Activated T-helper 9 cell treated with anti-CD3 and anti-CD28 coated beads, Interleukin-2, amount 50 U/mL, for 16 hours (primary cell): ENCODE measurements around the gene SLC7A6.

ENCODE experiments used
- DNase-seq: peaks from one replicate; pipeline ENCODE4 v3.0.0-alpha.2; 2020; ENCODE audit warnings: low read depth

SLC7A6 gene

DNA sequence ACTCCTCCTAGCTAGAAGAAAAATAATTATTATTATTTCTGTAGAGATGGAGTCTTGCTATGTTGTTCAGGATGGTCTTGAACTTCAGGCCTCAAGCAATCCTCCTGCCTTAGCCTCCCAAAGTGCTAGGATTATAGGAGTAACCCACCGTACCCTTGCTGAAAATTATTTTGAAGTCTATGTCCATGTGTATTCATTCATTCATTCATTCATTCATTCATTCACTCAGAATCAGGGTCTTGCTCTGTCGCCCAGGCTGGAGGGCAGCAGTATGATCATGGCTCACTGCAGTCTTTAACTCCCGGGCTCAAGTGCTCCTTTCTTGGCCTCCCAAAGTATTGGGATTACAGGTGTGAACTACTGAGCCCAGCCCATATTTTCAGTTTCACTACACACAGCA lies 42.3 kb downstream of the SLC7A6 start:
- no peak for DNase-seq

DNA sequence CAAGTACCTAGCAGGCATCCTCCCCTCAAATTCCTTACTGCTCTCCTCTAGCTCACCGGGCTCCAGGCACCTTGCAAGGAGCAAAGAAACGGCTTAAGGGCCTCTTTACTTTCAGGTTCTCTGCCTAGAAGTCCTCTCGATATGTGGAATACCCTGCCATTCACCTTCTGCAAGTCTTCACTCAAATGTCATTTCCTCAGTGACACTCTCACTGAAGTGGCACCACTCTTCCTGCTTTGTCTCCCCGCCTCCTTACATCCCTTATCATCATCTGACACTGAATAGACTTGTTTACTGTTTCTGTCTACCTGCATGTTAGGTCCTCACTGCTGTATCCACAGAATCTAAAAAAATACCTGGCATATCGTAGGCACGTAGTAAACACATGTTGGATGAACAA lies 45.5 kb downstream of the SLC7A6 start:
- DNase-seq, result no peak

DNA sequence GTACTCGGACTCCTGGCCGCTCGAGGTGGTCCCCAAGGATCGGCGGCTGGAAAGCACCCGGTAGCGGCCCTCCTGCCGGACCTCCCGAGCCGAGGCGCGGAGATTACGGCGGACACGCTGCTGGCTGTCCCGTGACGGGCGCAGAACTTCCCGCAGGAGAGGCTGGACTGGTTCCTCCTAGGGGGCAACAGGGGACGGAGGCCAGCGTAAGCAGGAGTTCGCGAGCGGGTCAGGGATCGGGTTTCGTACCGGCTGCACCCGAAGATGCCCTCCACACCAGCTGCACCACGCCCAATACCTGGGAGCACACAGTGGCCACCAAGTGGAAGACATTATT lies 46.1 kb downstream of the SLC7A6 start:
- DNase-seq, result no peak

DNA sequence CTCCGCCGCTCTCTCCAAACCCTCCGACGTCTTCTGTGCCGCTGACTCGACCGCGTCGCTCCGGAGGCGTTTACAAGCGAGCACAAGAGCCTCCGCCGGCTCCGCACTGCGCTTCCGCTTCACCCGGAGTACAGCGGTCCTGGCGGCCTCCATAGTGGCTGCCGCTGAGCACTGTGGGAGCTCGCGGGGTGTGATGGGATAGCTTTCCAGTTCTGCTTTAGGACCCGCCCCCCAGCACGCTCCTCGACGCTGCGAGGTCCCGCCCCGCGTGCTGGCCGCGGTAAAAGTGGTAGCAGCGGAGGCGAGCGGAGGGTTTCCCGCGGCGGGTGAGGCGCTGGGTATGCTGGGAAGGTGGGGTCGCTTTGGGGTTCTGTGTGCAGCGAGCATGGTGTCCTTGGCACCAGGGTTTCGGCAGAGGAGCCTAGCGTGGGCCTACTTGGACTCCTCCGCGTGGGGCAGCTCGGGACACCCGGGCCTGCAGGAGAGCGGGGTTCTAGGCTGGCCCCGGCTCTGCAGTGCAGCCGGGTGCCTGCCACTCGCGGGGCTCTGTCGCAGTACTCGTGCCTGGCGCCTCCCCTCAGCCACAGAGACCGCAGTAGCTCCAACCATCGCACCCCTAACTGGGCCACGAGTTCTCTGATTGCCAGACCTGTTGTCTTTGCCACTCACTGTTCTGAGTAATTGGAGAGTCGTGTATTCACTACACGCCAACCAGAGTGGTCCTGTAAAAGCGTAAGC lies 46.6 kb downstream of the SLC7A6 start, which contains the start of the genes PRMT7 and SLC7A6OS:
Gene PRMT7 (plus strand): TSS at position 246 of the 738 bp plus-strand sequence. CDS start 4,961 bp downstream, outside the sequence.
Gene SLC7A6OS (minus strand): TSS at position 173 of the 738 bp plus-strand sequence. CDS start 20 bp downstream, at position 153.
- peak; percentile 90 for DNase-seq

DNA sequence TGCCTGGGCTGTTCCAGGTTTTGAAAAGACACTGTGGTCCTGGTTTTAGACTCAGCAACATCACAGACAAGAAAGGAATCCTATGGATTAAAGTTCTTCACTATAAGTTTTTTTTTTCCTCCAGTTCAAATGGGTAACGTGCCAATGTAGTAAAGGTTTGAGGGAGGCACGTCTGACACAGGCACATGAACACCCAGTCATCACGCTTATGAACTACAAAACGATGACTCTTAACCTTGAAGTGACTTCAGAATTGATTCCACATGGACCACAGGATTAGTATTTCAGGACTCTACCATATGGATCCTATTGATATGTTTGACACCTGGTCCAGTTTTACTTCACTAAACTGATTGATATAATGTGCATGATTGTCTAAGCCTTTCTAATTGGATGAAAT lies 48.8 kb downstream of the SLC7A6 start:
- DNase-seq, result no peak

DNA sequence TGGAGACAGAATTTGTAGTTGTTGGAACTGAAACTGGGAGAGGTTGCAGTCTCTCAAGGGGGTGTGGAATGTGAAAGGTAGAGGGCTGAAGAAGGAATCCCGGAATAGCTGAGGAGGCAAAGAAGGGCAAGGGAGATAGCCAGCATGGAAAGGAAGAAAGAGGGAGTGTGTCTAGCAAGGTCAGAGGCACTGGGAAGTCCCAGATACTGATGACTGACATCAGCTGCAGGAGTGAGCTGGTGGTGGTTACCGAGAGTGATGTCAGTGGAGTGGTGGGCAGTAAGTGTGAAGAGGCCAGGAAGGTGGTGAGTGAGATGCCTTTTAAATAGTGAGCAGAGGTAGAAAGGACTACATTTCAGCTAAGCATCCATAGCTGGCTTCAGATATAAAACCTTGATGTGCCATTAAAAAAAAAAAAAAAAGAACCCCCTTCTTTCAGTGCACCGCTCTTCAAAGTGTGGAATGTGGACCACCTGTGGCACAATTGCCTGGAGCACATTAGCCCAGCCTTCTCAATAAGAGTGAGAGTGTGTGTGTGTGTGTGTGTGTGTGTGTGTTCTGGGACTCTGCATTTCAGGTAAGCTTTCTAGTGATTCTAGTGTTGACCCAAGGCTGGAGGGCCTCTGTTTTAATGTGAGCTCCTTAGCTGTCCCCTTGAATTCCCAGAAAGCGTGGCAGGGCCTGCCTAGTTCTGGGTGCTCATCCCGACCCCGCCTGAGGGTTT lies 55.0 kb downstream of the SLC7A6 start:
- DNase-seq, result peak; percentile 17

DNA sequence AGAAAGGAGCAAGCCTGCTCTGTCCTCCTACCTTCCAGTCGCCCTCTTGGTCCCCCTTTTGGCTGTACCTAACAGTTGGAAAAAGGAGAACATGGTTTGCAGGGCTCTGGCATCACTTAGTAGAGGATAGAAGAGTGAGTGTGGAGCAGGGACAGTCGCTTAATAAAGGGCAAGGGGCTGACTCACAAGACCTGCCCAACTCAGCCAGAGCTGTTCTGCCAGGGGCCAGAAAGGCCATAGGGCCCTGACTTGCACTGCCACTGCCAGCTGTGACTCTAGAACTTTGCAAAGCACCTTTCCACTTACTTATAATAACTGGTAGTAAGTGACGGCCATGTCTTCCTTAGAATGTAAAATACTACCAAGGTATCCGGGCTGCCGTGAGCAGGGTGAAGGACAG lies 60.0 kb downstream of the SLC7A6 start:
- no peak for DNase-seq

DNA sequence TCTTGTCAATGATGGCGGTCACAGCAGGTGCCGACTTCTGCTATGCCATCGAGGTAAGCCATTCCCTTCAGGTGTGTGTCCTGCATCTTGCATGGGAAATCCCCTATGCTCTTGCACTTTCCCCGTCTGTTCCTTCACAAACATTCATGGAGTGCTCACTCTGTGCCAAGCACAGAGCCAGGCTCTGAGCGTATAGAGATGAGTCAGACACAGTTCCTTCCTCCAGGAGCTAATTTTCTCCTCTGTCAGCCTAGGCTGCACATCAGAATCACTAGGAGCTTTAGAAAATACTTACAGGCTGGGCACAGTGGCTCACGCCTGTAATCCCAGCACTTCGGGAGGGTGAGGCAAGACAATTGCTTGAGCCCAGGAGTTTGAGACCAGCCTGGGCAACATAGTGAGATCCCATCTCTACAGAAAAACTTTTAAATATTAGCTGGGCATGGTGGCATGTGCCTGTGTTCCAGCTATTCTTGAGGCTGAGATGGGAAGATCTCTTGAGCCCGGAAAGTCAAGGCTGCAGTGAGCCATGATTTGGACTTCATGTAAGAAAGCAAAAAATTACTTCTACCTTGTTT lies 60.5 kb downstream of the SLC7A6 start:
- no peak for DNase-seq

DNA sequence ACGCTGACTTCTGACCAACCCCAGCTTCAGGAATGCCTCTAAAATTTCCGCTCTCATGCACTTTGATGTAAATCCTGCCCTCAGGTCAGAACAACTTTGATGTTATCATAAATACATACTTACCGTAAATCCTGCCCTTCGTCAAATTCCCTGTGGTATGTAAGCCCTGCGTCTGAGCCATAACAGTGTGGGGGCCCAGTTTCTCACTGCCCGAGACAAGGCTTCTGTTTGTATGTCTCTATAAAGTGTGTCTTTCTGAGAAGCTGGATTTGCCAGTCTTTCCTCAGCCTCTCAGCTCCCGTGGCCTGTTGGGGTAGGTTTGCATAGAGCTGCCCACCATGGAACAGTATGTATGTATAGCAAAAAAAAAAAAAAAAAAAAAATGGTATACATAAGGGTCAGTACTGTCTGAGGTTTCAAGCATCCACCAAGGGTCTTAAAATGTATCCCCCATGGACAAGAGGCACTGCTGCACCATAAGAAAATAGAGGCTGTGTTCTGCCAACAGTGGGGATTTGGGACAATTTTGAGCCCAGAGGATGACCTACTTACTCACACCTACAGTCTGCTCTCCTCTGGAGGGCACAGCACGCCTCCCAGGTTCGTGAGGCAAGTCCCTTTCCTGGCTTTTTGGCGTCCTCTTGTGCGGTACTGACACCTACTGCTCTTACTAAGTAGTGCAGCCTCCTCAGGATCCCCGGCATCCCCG lies 64.0 kb downstream of the SLC7A6 start:
- DNase-seq, result peak; percentile 62

DNA sequence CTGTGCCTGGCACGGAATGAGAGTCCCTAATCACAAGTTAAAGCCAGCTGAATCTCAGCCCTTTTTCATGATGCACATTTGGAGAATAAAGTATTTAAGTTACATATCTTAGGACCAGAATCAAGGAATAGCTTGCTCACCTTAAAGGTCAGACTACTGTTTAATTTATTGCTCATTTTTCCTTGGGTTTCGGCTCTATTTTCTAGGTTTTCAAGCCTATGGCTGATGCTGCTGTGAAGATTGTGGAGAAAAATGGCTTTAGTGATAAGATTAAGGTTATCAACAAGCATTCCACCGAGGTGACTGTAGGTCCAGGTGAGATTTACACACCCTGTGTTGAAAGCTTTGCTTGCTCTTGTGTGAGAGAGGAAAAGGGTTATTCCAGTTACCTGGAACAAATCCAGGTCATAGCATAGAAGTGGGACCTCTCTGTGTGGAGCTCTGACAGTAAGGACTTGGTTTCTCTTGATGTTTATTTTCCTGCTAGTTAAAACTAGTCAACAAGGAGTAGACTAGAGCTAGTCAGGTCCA lies 64.6 kb downstream of the SLC7A6 start:
- no peak for DNase-seq

DNA sequence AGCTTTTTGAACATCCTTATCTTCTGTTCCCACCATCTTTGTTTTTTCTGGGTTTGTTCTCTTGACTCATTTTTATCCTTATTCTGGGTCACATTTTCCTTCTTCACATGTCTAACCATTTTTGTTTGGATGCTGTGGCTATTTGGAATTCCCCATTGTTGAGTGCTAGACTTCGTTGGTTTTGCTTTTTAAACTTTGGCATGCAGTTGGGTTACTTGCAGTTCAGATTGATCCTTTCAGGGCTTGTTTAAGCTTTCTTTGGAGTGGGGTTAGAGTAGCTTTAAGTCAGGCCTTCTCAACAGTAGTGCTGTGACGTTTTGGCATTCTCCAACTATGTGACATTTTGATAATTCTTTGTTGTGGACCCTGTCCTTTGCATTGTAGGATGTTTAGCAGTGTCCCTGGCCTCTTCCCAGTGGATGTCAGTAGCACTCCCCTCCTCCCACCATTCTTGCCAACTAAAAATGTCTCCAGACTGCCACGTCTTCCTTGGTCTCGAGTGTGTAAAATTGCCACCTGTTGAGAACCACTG lies 67.6 kb downstream of the SLC7A6 start:
- DNase-seq, result no peak

DNA sequence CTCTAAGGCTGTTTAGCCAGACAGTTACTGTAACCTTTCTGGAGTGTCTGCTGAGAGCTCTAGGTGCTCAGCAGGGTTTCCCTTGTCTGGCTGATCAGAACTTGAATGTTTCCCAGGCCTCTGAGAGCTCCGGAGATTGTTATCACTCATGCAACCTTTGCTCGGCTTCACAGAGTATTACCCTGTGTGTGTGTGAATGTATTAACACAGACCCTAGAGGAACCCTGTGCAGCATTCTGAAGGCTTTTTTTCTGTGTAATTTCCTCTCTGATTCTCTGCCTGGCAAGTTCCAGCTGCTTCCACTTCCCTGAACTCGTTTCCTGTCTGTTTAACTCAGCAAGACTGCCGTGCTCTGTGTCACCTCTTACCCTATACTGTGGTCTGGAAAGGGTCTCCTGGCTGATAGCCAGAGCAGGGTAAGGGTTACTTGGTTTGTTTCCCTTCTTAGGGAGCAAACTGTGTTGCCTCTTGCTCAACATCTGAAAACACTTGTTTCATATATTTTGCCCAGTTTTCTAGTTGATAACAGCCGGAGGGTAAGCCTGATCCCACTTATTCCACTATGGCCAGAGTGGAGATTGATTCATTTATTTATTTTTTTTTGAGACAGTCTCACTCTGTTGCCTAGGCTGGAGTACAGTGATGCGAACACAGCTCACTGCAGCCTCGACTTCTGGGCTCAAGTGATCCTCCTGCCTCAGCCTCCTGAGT lies 68.2 kb downstream of the SLC7A6 start:
- no peak for DNase-seq

DNA sequence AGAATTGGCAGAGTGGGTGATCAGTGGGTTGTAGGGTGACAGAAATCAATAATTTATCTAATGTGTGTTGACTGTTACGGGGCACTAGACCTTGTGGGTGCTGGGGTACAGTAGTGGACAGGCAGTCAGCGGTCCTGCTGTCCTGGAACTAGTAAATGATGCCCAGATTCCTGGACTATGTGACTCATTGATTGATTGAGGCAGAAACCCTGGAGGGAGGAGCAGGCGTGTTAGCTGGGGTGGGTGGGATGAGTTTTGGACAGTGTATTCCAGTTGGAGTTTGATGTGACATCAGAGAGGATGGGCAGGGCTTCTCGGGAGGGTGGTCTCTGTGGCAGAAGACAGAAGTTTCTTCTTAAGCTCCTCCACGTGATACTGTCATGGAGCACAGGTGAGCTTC lies 70.8 kb downstream of the SLC7A6 start:
- DNase-seq, result no peak

DNA sequence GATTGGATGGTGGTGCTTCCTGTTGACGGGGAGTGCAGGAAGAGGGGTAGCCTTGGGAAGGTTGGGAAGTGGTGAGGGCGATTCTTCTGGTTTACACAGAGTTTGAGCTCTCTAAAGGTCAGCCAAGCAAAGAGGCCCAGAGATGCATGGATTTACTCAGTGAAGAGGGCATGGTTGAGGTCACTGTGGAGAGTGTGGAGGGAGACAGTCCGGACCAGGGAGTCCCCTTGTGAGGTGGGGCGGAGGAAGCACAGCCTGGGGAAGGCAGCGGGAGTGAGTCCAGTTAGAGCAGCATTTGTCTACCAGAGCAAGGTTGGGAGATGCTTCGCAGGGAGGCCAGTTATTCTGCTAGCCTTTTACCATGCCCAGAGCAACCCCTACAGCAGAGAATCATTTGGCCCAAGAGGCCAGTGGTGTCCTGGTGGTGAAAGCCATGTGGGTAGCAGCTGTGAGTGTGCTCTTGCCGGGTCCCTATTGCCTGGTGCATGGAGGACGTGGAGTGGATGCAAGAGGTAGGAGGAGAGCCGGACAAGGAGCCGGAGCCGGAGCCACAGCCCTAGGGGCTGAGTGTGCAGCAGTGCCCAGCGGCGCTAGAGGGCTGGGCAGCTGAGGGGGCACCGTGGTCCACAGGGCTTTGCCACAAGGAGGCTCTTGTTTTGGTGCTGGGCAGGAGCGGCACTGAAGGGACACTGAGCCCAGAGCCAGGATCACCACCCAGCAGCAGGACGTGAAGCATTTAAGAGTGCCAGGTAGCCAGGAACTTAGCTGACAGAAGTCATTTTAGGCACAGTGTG lies 74.2 kb downstream of the SLC7A6 start:
- DNase-seq, result no peak

DNA sequence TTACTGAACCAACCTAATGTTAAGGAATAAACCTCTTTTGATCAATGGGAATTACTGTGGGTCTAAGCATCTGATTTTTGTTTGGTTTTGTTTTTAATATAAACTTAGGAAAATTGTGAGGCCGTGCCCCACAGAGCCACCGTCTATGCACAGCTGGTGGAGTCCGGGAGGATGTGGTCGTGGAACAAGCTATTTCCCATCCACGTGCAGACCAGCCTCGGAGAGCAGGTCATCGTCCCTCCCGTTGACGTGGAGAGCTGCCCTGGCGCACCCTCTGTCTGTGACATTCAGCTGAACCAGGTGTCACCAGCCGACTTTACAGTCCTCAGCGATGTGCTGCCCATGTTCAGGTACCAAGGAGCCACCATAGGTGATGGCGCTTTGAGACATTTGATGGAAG lies 74.9 kb downstream of the SLC7A6 start:
- DNase-seq, result no peak

DNA sequence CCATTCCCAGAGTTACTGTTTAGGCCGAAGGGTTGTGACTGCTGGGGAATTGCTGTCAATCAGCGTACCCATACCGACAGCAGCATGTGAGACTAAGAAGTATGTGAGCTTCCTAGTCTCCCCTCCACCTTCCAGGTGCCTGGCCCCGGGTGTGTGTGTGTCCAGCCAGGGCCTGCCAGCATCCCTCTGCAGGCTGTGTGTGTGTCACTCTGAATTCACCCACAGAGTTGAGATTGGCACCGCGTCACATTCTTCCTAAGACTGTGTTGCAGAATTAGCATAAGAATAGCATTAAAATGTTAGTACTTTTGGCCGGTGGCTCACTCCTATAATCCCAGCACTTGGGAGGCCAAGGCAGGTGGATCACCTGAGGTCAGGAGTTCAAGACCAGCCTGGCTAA lies 78.3 kb downstream of the SLC7A6 start:
- no peak for DNase-seq

DNA sequence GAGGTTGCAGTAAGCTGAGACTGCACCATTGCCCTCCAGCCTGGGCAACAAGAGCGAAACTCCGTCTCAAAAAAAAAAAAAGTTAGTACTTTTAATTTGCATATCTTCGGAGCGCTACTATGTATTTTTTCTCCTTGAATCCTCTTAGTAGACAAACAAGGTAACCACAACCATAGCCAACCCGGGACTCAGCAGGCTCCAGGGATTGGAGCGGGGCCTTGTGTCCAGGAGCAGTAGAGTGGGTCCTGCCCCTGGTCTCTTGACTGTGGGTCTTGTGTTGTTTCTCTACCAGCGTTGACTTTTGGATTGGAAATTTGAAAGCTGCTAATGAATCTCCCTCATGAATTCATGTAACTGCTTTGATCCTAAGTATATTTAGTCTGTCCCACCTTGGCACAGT lies 78.8 kb downstream of the SLC7A6 start:
- no peak for DNase-seq

DNA sequence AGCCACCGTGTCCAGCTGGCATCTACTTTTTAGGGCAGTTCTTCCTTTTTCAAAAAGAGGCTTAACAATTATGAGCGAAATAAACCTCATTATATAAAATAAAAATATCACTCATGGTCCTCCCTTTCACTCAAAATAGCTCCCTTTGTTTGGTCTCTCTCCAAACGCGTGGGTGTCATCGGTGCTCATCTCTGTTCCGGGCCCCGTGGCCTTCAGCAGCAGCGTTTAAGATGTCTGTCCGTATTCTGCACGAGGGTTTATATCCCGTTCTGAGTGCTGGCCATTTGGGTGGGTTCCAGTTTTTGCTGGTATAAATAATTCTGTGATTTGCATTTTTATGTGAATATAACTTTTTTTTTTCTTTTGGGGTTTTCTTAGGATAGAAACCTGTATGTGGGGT lies 79.9 kb downstream of the SLC7A6 start:
- no peak for DNase-seq

DNA sequence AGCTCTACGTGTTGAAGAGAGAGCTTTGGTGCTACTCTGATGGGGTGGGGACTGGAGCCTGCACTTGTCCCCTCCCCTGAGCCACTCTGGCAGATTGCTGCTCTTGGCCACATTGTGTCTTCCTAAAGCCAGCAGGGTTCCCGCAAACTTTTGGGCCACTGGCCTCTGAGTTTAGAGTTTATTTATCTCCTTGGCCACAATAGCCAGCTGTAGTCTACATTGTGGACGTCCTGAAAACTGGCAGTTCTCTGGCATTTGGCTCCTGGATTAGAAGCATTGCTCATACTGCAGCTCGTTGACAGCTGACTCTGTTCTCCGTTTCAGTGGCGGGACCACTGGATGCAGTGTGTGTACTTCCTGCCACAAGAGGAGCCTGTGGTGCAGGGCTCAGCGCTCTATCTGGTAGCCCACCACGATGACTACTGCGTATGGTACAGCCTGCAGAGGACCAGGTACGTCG lies 81.1 kb downstream of the SLC7A6 start:
- no peak for DNase-seq

DNA sequence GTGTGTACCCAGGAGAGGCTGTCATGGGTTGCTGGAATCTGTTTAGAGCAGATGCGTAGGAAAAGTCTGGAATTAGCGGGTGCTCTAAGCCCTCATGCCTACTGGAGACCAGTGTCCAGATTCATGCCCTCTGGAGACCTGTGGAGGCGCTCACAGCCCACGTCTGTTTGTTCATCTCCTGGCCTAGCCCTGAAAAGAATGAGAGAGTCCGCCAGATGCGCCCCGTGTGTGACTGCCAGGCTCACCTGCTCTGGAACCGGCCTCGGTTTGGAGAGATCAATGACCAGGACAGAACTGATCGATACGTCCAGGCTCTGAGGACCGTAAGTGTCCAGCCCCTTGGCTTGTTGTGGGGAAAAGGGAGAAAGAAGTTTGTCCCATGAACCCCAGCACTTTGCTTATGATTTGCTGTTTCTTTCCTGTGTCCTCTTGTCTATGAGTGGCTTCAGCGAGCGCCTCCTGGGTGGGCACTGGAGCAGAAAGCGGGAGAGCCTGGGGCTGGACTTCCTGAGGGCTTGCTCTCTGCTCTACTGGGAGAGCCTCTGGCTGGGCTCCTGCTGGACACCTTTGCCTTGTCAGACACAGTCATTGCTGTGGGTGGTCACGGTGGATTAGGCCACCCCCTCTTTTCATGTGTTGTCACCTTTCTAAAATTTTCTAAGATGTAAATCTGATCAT lies 81.8 kb downstream of the SLC7A6 start:
- no peak for DNase-seq
